Activated CD8-positive, alpha-beta memory T cell treated with anti-CD3 and anti-CD28 coated beads, Interleukin-2, amount 50 U/mL, for 24 hours (primary cell): ENCODE measurements around the gene GLI2.

ENCODE experiments used
- DNase-seq: peaks from one replicate; pipeline ENCODE4 v3.0.0-alpha.2; 2020; ENCODE audit errors: extremely low read depth

The GLI2 gene

GRCh38 chr2:120738117-120738516 lies 2.4 kb downstream of the GLI2 start:
- no peak for DNase-seq

GRCh38 chr2:120738786-120739437 lies 3.2 kb downstream of the GLI2 start:
- no peak for DNase-seq

- DNase-seq, result no peak
These were observed 3.9 kb downstream of the GLI2 start for GRCh38 chr2:120739438-120740090.

- DNase-seq, result no peak
These were observed 4.7 kb downstream of the GLI2 start for GRCh38 chr2:120740375-120740764.

GRCh38 chr2:120740765-120741524 lies 5.3 kb downstream of the GLI2 start:
- DNase-seq, result no peak

GRCh38 chr2:120741571-120742561 lies 6.2 kb downstream of the GLI2 start:
- no peak for DNase-seq

DNA sequence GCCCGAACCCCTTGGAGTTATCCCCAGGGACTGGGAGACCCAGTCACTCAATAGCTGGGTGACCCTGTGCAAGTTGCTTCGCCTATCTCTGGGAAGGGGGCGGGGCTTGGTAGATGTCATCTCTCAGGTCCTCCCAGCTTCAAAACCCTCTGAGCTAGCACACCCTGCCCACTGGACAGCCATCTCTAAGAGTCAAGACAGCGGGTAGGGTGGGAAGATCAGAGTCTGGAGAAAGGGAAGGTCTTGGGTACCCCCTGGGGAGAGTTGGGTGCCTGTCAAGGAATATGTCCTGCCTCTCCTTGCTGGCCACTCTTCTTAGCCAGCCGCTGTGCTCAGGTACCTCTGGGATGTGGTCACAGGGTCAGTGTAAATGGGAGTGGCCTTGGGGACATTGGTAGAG lies 8.0 kb downstream of the GLI2 start:
- DNase-seq, result no peak

- no peak for DNase-seq
These were observed 9.1 kb downstream of the GLI2 start for GRCh38 chr2:120744817-120745216.

GRCh38 chr2:120745420-120746111 lies 9.9 kb downstream of the GLI2 start:
- DNase-seq, result no peak

- no peak for DNase-seq
These were observed 10.5 kb downstream of the GLI2 start for GRCh38 chr2:120746144-120746543.

- DNase-seq, result no peak
These were observed 11.6 kb downstream of the GLI2 start for GRCh38 chr2:120747281-120747680.

DNA sequence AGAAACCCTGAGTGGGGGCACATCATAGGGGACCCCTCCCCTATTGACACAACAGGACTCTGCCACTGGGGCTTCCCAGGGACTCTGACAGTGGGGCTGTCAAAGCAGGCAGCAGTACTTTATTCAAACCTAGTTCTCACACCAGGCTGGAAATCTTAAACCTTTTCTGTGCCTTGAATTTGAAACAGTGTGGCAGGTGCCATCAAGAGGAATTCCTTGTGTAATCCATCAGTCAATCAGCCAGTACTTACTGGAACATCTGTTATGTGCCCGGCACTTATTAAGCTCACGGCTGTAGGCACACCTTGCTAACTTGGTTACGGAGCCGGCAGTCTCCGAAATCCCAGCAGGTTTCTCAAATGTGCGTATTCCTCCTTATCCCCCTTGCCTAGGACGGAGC lies 12.0 kb downstream of the GLI2 start:
- DNase-seq, result no peak

DNA sequence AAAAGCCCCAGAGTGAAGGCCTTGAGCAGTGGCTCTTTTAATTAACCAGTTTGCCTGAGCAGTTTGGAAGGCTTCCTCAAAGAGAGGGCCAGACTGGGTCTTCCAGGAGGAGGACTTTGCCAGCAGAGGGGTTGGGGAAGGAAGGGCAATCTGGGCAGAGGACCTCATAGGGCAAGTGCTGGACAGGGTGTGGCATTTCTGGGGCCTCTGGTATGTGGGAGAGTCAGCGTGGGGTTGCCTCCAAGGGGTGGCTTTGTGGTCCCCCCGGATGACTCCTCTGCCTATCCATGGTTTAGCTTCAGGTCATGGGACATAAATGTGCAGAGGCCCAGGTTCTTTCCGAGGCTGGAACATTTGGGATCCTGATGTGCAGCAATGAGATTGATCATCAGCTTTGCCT lies 12.6 kb downstream of the GLI2 start:
- no peak for DNase-seq

- DNase-seq, result no peak
These were observed 13.1 kb downstream of the GLI2 start for GRCh38 chr2:120748741-120749140.

DNA sequence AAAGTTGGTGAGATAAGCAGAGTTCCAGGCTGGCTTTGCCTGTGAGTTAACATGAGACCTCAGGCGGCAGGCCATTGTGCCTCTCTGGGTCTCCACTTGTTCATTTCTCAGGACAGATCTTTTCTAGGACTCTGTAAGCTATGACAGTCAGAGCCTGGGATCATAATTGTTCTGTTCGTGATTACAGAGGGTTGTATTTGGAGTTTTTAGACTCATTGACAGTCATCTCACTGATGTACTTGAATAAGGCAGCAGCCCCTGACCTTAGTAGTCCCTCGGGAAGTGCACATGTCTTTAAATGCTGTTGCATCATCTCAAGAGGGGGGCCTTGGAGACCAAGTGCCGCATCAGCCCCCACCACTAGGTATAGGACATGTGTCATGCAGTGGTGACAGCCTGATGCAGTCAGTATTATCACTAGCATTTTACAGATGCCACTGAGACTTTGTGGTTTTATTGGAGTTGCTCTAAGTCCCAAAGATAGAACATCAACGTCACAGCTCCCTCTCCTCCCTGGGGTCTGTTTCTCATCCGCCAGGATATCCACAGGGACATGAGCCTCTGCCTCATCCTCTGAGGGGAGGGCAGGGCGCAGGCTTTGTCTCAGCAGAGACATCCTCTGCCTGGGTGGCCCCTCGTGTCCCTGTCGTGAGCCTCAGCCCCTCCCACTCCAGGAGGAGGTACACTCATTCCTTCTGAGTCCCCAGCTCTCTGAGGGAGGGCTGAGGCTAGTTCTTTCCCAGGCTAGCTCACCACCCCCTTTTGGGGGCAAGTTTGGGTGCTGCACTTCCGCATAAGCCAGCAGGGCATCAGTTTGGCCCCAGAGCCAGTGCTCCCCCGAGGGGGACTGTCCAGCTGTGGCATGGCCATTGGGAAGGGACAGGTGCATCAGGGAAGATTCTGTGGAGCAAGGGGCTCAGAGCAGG lies 14.1 kb downstream of the GLI2 start:
- no peak for DNase-seq

- DNase-seq, result no peak
These were observed 15.0 kb downstream of the GLI2 start for GRCh38 chr2:120750488-120751210.

GRCh38 chr2:120751553-120751952 lies 15.9 kb downstream of the GLI2 start:
- no peak for DNase-seq

GRCh38 chr2:120754067-120754960 lies 18.6 kb downstream of the GLI2 start:
- no peak for DNase-seq
